ENCODE results near the gene FAM83F. TPM values are rescaled to one million over a fixed set of nuclear protein-coding genes. Genes with fewer than 3 reads are reported as not detected.
A peak's percentile ranks its signal among the peaks of the same experiment; 100 is the strongest.

FAM83F gene
- total RNA-seq, 2 experiments from 2014 or later: not detected

DNA sequence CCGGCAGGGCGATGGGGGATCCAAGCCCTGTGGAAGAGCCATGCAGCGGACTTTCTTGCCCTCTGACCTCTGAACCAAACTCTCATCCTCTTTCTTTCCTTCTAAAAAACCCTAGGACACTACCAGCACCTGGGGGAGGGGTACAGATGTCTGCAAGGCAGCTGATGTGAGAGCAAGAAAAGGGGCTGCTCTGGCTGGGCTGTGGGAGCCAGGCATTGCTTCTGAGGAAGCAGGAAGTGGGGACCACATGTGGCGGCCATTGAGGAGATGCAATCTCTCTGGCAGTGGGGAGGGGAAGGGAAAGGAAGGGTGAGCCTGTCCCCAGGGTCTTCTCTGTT is 36.0 kb downstream of the FAM83F start:
- intact Hi-C loops (cut with micrococcal nuclease; ENCODE audit: unreplicated experiment): no loop called here
- Histone ChIP-seq H3K4me1 (ENCODE audit: insufficient read depth, low read length, poor library complexity, severe bottlenecking) (peaks cover 17% of the 10 kb centered on the region), H3K4me2 (ENCODE audit: low read length) (no peak overlapping the region), H3K27ac (ENCODE audit: low read depth, low read length, poor library complexity, severe bottlenecking) (no peak overlapping the region), H2AFZ (ENCODE audit: low read length) (peak overlapping the region; percentile 71), H3K36me3 (ENCODE audit: insufficient read depth, low read length) (no peaks in the 10 kb centered on the region), H3K79me2 (ENCODE audit: insufficient read depth, low read depth, low read length) (no peaks in the 10 kb centered on the region), H3K9me3 (ENCODE audit: low read length) (no peaks in the 10 kb centered on the region), H3K4me3 (ENCODE audit: low read depth, low read length, poor library complexity, severe bottlenecking) (no peak overlapping the region), H3K9me2 (ENCODE audit: insufficient read depth, low read length) (no peaks in the 10 kb centered on the region), H4K20me1 (ENCODE audit: insufficient read depth, low read length) (no peaks in the 10 kb centered on the region)
- no TSS peak for BruUV-seq (replicated peaks)
- POLR2A ChIA-PET: interaction anchor here (0.6 kb wide), 1 partner anchor 478 kb away, joined by 3 read pairs; no protein-coding TSS in a partner anchor
- CTCF ChIA-PET (ENCODE audit: unreplicated experiment): no interaction called here
- TF ChIP-seq, protein P1, sequence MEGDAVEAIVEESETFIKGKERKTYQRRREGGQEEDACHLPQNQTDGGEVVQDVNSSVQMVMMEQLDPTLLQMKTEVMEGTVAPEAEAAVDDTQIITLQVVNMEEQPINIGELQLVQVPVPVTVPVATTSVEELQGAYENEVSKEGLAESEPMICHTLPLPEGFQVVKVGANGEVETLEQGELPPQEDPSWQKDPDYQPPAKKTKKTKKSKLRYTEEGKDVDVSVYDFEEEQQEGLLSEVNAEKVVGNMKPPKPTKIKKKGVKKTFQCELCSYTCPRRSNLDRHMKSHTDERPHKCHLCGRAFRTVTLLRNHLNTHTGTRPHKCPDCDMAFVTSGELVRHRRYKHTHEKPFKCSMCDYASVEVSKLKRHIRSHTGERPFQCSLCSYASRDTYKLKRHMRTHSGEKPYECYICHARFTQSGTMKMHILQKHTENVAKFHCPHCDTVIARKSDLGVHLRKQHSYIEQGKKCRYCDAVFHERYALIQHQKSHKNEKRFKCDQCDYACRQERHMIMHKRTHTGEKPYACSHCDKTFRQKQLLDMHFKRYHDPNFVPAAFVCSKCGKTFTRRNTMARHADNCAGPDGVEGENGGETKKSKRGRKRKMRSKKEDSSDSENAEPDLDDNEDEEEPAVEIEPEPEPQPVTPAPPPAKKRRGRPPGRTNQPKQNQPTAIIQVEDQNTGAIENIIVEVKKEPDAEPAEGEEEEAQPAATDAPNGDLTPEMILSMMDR (conservative IDR thresholded peaks at IDR 0.05; ENCODE audit: low read length): no peak
- no peak for TF ChIP-seq EZH2phosphoT487 (IDR thresholded peaks at IDR 0.05; ENCODE audit: borderline replicate concordance, low read depth, low read length)
- DNase-seq (ENCODE audit: low spot score): no peak

DNA sequence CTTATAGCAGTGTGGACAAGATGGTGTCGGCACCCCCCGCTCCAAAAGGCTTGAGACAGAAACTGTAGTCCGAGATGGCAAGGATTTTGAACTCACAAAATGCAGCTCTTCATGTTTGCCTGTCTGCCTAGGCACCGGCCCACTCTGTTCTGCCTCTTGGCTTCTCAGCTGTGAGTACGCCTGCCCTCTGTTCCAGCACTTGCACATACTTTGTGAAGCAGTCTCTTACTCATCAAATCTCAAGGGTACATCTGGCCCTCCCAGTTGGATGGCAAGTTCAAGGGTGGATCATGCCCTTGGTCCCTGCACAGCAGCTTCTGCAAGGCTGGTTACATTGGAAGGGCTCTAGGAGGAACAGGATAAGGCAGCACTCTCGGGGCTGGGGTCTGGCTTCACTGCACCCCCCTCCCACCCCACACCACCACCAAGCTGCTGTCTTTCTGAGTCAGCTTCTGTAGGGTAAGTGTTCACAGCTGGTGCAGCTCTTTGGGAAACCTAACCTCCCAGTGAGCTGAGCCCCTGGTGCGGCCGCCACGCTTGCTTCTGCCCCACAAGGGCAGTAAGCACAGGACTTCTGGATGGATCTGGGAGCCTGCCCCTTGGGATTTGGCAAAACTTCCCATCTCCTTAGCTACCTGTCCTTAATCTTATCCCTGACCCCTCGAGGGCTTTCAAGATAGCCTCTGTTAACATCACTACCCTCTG is 37.2 kb downstream of the FAM83F start:
- Histone ChIP-seq H3K4me2 (ENCODE audit: low read length) (no peak overlapping the region), H3K9me2 (ENCODE audit: insufficient read depth, low read length) (no peaks in the 10 kb centered on the region), H4K20me1 (ENCODE audit: insufficient read depth, low read length) (no peaks in the 10 kb centered on the region), H3K4me1 (ENCODE audit: insufficient read depth, low read length, poor library complexity, severe bottlenecking) (peaks cover 16% of the 10 kb centered on the region), H3K4me3 (ENCODE audit: low read depth, low read length, poor library complexity, severe bottlenecking) (no peak overlapping the region), H2AFZ (ENCODE audit: low read length) (no peak overlapping the region), H3K27ac (ENCODE audit: low read depth, low read length, poor library complexity, severe bottlenecking) (no peak overlapping the region), H3K9me3 (ENCODE audit: low read length) (no peaks in the 10 kb centered on the region), H3K79me2 (ENCODE audit: insufficient read depth, low read depth, low read length) (no peaks in the 10 kb centered on the region), H3K36me3 (ENCODE audit: insufficient read depth, low read length) (no peaks in the 10 kb centered on the region)
- TF ChIP-seq, protein P1 (conservative IDR thresholded peaks at IDR 0.05; ENCODE audit: low read length): no peak
- no peak for TF ChIP-seq EZH2phosphoT487 (IDR thresholded peaks at IDR 0.05; ENCODE audit: borderline replicate concordance, low read depth, low read length)
- POLR2A ChIA-PET: interaction anchor here (3.2 kb wide), 1 partner anchor 12 kb away, joined by 8 read pairs; no protein-coding TSS in a partner anchor
- BruUV-seq (replicated peaks): no TSS peak
- CTCF ChIA-PET (ENCODE audit: unreplicated experiment): interaction anchor here (0.6 kb wide), 1 partner anchor 224 kb away, joined by 7 read pairs; no protein-coding TSS in a partner anchor
- DNase-seq (ENCODE audit: low spot score): no peak
- intact Hi-C loops (cut with micrococcal nuclease; ENCODE audit: unreplicated experiment): no loop called here

All from OCI-LY7 (cell line).